Activated T-cell treated with anti-CD3 and anti-CD28 coated beads for 24 hours (primary cell): ENCODE measurements around the gene GRK2.
A peak's percentile ranks its signal among the peaks of the same experiment; 100 is the strongest.
"Not testable (repeated sequence)": the region's sequence is repeated elsewhere in the genome, so short reads cannot be mapped to it uniquely, and the experiment has no call there.

Experiments
- DNase-seq: peaks from one replicate; pipeline ENCODE4 v3.0.0-alpha.2; 2020; ENCODE audit warnings: low read depth

GRK2 gene

GRCh38 chr11:67314218-67314617 lies 47.9 kb downstream of the GRK2 start:
- no peak for DNase-seq

- no peak for DNase-seq
Measured at GRCh38 chr11:67315325-67315909, 49.1 kb downstream of the GRK2 start.

- DNase-seq = no peak
Measured at GRCh38 chr11:67316882-67317204, 50.6 kb downstream of the GRK2 start.

- peak; percentile 99 for DNase-seq
Measured at GRCh38 chr11:67317205-67317887, 51.1 kb downstream of the GRK2 start.

GRCh38 chr11:67317888-67318555 lies 51.7 kb downstream of the GRK2 start:
- no peak for DNase-seq

- not testable (repeated sequence) for DNase-seq
Measured at GRCh38 chr11:67318876-67319275, 52.6 kb downstream of the GRK2 start.

- DNase-seq = no peak
Measured at GRCh38 chr11:67320011-67320410, 53.7 kb downstream of the GRK2 start.

- DNase-seq = no peak
Measured at GRCh38 chr11:67320691-67321090, 54.4 kb downstream of the GRK2 start.

- DNase-seq = no peak
Measured at GRCh38 chr11:67321313-67321871, 55.1 kb downstream of the GRK2 start.

GRCh38 chr11:67322049-67322448 lies 55.8 kb downstream of the GRK2 start:
- no peak for DNase-seq

GRCh38 chr11:67323526-67323925 lies 57.3 kb downstream of the GRK2 start:
- DNase-seq = no peak

- DNase-seq = no peak
Measured at GRCh38 chr11:67332081-67332691, 65.9 kb downstream of the GRK2 start.
